ENCODE measurements around the gene PMEL.
"Not testable (repeated sequence)": the region's sequence is repeated elsewhere in the genome, so short reads cannot be mapped to it uniquely, and the experiment has no call there.

PMEL gene

DNA sequence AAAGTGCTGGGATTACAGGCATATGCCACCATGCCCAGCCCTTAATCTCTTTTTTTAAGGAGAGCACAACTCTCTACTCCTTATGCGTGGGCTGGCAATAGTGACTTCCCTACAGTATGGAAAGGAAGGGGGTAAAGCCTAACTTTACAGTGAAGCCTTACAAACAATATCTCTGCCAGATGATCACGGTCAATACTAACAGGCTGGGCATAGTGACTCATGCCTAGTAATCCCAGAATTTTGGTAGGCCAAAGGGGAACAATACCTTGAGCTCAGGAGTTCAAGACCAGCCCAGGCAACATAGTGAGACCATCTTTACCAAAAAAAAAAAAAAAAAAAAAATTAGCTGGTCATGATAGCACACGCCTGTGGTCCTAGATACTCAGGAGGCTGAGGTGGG lies 43.7 kb downstream of the PMEL start:
- no peak overlapping the region for H3K4me3 ChIP-seq (replicated peaks; ENCODE audit: low read depth, low read length)
- TF ChIP-seq, protein P1, sequence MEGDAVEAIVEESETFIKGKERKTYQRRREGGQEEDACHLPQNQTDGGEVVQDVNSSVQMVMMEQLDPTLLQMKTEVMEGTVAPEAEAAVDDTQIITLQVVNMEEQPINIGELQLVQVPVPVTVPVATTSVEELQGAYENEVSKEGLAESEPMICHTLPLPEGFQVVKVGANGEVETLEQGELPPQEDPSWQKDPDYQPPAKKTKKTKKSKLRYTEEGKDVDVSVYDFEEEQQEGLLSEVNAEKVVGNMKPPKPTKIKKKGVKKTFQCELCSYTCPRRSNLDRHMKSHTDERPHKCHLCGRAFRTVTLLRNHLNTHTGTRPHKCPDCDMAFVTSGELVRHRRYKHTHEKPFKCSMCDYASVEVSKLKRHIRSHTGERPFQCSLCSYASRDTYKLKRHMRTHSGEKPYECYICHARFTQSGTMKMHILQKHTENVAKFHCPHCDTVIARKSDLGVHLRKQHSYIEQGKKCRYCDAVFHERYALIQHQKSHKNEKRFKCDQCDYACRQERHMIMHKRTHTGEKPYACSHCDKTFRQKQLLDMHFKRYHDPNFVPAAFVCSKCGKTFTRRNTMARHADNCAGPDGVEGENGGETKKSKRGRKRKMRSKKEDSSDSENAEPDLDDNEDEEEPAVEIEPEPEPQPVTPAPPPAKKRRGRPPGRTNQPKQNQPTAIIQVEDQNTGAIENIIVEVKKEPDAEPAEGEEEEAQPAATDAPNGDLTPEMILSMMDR (IDR thresholded peaks at IDR 0.05; ENCODE audit: low read depth, low read length, missing control alignments): no peak
- DNase-seq (ENCODE audit: extremely low read depth, low read depth): no peak

DNA sequence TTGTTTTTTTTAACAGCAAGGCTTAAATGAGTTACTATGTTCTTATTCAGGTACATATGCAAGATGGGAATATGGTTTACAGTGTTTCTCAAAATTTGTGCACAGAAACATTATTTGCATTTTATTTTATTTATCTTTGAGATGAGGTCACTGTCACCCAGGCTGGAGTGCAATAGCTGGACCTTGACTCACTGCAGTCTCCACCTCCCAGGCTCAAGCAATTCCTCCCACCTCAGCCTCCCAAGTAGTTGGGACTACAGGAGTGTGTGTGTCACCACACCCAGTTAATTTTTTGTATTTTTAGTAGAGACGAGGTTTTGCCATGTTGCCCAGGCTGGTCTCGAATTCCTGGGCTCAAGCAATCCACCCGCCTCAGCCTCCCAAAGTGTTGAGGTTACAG lies 46.8 kb downstream of the PMEL start:
- DNase-seq (ENCODE audit: extremely low read depth, low read depth); H3K4me3 ChIP-seq (replicated peaks; ENCODE audit: low read depth, low read length): not testable (repeated sequence)

DNA sequence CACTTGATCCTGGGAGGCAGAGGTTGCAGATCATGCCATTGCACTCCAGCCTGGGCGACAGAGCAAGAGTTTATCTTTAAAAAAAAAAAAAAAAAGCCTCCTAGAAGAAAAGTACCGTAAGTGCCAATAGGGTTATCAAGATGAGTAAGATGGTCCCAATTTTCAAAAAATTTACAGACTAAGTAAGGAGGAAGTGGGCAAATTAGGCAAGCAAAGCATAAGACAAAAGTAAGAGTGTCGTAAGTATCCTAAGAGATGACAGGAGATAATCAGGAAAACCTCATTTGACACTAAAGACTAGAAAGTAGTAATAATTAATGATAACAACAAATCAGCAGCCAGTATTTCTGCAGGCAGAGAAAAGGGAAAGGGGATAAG lies 50.4 kb downstream of the PMEL start:
- DNase-seq (ENCODE audit: extremely low read depth, low read depth): no peak

DNA sequence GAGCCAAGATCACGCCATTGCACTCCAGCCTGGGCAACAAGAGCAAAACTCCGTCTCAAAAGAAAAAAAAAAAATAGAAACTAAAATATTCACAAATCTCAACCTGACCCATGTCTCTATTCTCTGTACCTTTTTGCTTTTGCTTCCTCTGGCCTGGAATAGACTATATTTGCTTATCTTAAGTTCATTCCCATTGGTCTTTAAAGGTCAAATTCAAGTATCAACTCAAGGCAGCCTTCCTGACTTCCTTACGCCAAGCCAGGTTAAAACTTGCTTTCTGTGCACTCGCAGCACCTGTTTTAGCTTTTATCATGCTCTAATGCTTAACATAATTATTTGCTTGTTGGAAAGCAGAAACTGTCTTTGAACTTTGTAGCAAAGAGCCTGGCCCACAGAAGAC lies 52.9 kb downstream of the PMEL start:
- no peak for DNase-seq (ENCODE audit: extremely low read depth, low read depth)
- no peak overlapping the region for H3K4me3 ChIP-seq (replicated peaks; ENCODE audit: low read depth, low read length)
- TF ChIP-seq, protein P1 (IDR thresholded peaks at IDR 0.05; ENCODE audit: low read depth, low read length, missing control alignments): no peak

More for the DNA sequence above, 50.4 kb downstream of the PMEL start:
- TF ChIP-seq, protein P1 (IDR thresholded peaks at IDR 0.05; ENCODE audit: low read depth, low read length, missing control alignments): no peak
- H3K4me3 ChIP-seq (replicated peaks; ENCODE audit: low read depth, low read length): no peak overlapping the region

DNA sequence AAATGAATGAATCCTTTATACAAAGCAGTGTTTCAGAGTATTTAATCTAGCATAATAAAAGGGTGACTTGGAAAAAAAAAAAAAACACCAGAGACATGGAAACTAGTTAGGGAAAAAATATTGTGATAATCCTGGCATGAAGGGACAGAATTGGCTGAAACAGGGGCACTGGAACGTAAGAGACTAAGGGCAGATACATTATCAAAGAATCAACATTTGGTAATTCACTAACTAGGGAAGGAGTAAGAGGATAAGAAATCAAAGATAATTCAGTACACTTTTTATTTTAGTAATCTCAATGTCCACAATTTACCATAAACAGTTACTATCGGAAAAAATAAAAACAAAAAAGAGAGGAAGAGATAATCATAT lies 56.3 kb downstream of the PMEL start:
- no peak for DNase-seq (ENCODE audit: extremely low read depth, low read depth)
- TF ChIP-seq, protein P1 (IDR thresholded peaks at IDR 0.05; ENCODE audit: low read depth, low read length, missing control alignments): no peak
- H3K4me3 ChIP-seq (replicated peaks; ENCODE audit: low read depth, low read length): no peak overlapping the region

DNA sequence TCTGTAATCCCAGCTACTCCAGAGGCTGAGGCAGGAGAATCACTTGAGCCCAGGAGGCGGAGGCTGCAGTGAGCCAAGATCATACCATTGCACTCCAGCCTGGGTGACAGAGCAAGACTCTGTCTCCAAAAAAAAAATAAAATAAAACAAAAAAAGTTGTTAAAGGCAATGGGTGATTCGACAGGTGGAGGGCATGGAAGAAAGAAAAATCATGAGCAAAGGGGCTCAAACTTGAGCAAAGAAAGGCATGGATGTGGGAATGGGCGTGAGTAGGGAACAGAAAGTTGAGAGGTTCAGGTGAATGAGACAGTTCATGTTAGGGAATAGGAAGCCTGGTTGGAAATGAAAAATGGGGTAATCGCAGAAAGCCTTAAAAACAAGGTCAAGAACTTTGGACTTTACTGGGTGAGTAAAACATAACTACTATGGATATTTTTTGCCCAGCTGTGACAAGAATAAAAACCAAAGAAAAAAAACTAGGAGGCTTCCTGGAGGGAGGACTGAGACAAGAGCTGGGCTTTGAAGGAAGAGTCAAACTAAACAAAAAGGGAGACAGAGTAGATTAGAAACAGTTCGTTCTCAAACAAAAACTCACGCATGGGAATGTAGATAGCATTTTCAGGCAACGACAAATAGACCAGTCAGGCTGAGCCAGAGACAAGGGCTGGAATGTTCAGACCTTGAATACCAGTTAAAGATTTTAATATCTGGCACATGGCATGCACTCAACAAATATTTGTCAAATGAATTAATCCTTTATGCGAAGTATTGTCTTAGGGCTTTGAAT lies 56.9 kb downstream of the PMEL start:
- H3K4me3 ChIP-seq (replicated peaks; ENCODE audit: low read depth, low read length): no peak overlapping the region
- TF ChIP-seq, protein P1 (IDR thresholded peaks at IDR 0.05; ENCODE audit: low read depth, low read length, missing control alignments): no peak
- no peak for DNase-seq (ENCODE audit: extremely low read depth, low read depth)

DNA sequence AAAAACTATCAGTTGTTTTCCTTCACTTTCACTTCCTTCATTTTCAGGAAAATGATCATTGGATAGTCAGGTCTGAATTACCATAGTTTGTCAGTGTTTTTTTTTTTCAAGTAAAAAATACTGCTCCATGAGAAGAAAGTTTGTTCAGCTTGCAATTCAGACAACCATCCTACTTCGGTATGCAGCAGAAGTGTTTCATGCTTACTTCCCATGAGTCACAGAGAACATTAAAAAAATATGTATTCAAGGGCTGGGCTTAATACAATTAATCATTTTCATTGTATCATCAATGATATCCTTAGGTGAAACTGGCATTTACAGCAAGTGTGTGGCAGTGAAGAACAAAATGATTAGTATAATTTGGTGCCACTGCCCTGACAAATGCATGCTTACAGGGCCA lies 59.8 kb downstream of the PMEL start:
- no peak for DNase-seq (ENCODE audit: extremely low read depth, low read depth)

More for the DNA sequence above, 59.8 kb downstream of the PMEL start:
- TF ChIP-seq, protein P1 (IDR thresholded peaks at IDR 0.05; ENCODE audit: low read depth, low read length, missing control alignments): no peak
- H3K4me3 ChIP-seq (replicated peaks; ENCODE audit: low read depth, low read length): no peak overlapping the region
